DMS114 treated with DMSO at 0.1 percent for 48 hours (cell line): ENCODE results near the gene HADHB.
"Not testable (repeated sequence)": the region's sequence is repeated elsewhere in the genome, so short reads cannot be mapped to it uniquely, and the experiment has no call there.

Experiments
- DNase-seq: peaks from one replicate; lab custom pipeline; 2025; ENCODE audit not compliant: unreplicated experiment; lab: John Stamatoyannopoulos, UW

HADHB gene

DNA sequence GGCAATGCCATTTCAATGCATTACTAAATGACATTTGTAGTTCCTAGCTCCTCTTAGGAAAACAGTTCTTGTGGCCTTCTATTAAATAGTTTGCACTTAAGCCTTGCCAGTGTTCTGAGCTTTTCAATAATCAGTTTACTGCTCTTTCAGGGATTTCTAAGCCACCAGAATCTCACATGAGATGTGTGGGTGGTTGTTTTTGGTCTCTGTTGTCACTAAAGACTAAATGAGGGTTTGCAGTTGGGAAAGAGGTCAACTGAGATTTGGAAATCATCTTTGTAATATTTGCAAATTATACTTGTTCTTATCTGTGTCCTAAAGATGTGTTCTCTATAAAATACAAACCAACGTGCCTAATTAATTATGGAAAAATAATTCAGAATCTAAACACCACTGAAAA, 45.3 kb downstream of the HADHB start:
- no peak for DNase-seq

DNA sequence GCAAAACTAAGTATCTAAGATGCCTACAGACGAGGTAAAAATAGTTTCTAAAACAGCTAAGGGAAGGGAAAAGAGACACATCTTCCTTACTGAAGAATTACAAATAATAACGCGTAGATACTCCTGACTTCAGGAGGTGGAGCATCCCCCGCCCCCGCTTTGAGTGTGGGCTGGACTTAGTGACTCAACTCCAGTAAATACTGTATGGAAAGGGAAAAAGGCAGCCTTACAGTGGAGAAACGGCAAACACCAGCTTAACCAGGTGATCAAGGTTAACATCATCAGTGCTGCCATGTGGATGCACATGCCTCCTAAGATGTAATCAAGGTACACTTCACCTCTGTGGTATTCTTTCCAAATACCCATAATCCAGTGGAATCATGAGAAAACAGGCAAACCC, 47.9 kb downstream of the HADHB start:
- no peak for DNase-seq

DNA sequence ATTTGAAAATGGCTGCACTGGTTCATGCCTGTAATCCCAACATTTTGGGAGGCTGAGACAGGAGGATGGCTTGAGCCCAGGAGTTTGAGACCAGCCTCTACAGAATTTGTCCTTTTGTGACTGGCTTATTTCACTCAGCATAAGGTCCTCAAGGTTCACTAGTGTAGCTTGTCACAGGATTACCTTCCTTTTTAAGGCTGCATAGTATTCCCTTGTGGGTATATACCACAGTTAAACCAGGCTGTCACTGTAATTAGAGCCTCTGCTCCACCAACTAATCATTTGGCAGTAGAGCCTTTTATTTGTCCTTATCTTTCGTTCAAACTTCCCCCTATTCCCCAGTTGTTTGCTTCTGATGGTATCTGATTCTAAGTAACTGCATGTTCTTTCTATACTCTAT, 50.8 kb downstream of the HADHB start:
- no peak for DNase-seq

DNA sequence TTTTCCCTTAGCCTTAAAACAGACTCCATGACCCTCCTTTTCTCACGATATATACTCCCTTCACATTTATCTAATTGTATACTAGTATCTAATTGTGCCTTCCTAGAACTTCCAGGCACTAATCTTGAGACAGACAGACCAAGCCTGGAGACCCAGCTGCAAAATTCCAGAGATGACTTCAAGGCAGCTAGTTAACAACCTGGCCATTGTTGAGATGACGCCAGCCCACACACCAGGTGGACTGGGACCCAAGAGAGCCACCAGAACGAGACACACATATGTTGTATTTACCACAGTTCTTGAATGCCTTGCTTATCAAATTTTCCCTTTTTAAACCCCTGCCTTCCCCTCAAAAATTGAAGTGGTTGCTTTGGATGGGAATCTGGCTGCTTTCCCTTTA, 52.3 kb downstream of the HADHB start:
- no peak for DNase-seq

DNA sequence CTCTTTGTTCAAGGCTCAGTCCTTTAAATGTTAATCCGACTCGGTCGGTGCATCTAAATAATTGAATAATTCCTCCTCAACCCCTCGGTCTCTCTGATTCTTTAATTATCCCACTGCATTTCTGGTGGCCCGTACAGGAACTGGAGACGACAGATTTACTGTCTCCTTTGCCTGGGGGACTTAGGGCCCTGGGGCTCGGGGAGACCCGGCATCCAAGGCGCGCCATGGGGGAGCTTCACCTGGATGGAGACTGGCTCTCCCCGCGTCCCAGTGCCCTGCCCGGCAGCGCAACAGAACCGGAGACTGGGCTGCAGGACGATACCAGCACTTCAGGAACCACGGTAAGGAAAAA, 53.5 kb downstream of the HADHB start:
- DNase-seq: no peak

DNA sequence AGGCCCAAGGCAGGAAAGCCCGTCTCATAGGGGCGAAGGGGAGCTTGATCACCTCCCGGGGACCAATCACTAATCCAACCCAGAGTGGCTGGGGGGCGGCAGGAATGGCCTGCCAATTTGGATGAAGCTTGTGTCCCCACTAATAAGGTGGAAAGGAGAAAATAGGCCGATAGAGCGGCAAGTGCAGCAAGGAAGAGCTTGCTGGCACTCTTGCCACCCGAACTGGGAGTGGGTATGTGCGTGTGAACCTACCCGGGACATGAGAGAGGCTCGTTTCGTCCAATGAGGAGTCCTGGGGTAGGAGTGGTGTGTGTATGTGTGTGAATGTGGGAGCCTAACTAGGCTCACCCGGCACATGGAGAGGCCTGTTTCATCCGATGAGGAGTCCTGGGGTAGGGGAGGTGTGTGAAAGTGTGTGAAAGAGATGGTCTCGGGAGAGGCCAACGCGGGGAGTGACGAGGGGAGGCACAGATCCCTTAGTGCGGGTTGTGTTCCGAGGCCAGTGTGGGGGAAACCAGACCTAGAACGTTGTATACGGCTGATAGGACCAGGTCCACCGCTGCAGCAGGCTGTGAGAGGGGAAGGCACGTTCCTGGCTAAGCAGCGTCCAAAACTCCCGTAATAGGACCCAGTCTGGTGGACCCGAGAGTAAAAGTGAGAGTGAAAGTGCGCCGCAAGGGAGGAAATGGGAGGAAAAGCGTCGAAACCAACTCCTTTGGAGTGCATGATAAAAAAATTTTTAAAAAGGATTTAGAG, 54.1 kb downstream of the HADHB start:
- DNase-seq: no peak

DNA sequence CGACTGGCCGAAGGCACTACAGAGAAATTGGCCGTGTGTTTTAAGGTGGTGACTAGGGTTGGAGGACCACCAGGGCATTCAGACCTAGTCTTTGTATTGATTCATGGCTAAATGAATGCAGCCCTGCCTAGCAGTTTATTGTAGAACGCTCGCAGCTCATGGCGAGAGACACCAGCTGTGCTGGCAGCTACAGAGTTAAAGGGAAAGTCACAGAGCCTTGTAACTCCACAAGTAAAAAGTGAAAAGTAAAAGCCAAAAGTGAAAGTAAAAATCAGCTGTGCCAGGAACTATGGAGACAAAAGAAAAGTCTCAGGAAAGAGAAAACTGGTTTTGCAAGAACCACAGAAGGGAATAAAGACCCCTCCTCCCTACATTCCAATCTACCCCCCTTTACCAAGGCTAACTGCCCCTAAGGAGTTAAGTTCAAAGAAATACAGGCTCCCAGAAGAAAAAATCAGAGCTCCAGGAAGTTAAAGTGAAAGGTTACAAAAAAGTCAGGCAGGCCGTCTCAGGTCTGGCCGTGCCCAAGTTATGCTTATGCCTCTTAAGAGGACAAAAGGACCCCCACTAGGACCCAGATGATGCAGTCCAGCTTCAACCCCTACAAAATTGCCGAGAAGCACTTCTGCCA, 54.8 kb downstream of the HADHB start:
- no peak for DNase-seq

DNA sequence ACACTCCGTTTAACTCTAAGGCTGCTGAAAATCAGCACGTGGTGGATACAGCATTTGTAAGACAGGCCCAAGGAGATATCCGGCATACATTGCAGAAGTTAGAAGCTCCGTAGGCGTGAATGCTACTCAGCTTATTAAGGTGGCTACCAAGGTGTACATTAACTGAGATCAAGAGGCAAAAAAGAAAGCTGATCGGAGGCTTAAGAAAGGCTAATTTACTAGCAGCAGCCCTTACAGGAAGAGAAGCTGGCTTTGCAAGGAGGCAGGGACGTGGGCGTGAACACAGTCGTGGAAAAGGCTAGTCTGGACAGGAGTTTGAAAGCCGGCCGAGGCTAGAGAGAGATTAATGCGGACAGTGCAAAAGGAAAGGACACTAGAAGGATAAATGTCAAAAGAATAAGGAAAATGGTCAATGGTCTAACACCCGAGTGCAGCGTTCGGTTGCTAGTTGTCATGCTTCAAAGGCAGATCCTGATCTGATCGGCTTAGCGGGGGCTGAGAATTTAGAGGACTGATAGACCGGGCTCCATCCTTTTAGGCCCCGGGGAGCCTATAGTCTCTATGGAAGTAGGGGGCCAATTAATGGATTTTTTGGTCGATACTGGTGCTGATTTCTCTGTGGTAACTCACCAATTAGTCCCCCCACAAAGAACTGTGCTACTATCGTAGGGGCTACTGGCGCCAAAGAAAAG, 55.6 kb downstream of the HADHB start:
- DNase-seq: no peak

DNA sequence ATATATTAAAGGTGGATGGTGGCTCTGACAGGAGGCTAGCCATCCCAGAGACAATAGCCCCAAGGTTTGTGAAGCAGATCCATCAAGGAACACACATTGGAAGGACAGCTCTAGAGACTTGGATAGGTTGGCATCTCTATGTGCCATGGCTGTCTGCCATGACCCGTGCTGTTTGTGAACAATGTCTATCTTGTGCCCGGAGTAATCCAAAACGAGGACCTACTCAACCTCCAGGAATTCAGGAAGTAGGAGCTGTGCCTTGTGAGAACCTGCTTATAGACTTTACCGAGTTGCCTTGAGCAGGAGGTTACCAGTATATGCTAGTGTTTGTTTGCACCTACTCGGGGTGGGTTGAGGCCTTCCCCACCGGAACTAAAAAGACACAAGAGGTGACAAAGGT, 58.1 kb downstream of the HADHB start:
- DNase-seq: no peak

DNA sequence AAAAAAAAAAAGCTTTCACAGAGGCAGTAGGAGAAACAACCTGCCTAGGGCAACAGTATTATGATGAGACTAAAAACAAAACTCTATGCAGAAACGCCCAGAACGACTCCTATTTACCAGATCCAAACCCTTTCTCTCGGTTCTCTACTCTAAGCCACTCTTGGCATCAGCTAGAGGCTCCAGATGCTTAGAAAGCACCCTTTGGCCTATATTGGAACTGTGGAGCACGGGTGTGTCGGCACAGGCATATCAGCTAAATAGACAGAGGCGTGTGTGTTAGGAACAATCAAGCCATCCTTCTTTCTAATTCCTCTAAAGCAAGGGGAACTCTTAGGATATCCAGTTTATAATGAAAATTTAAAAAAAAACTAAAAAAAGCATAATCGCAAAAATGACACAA, 60.4 kb downstream of the HADHB start:
- not testable (repeated sequence) for DNase-seq

DNA sequence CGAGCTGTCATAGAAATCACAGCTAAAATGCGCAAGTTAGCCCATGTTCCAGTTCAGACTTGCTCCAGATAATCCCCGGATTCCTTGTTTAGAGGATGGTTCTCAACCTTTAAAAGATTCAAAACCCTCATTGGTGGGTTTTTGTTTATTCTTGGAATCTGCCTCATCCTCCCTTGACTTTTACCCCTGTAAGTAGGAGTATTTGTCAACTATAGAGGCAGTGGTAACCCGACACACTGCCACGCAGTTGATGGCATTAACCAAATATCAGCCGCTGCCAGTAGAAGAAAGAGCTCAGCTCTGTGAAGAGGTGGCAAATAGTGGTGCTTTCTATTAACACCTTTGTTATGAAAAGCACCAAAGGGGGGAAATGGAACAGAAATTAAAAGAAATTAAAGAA, 60.8 kb downstream of the HADHB start:
- no peak for DNase-seq

DNA sequence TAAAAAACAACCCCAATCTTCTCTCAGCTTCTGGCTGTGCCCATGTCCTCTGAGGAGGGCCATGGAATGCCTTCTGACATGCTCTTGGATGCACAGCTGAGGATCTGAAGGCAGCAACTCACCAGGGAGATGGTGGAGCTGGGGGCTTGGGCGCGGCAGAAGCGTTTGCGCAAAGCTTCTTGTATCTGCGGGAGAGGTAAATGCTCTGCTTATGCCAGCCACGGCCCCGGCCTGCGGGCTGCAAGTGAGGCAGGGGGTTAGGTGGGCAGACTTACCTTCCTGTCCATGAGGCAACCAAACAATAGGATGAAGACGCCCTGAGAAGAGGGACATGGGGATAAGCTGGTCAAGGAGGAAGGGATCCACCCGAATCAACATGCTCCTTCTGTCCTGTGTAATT, 65.2 kb downstream of the HADHB start:
- DNase-seq: no peak

DNA sequence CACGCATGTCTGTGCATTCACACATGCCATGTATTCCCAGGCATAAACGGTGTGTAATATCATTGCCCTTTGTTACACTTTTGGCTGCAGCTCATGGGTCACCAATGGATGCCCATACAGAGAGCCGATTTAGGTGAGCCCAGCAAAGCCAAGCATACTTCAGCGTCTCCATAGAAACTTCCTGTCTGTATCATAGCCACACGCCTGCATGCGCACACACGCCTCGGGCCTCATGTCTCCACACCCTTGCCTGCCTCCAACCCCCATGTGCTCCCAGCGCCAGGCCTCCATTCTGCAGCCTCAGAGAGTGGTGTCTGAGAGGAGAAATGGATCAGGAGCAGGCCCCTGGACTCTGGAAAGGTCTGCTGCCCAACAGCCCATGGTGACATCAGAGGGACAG, 67.7 kb downstream of the HADHB start:
- DNase-seq: no peak

DNA sequence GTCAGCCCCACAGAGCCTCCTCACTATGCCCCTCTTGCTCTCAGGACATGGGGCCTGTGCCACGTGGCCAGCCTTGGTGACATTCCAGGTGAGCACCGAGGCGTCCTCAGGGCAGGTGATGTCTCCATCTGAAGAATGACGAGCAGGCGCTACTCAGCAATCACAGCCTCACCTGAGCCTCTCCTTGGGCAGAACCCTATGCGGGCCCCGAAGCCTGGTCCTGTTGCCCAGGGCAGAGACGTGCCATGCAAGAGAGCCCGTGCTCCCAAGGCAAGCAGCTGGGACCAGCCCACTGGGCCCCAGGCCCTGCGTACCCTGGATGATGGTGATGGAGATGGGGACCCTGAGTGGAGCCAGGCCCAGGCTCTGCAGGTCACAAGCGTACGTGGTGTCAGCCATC, 68.7 kb downstream of the HADHB start:
- DNase-seq: no peak

DNA sequence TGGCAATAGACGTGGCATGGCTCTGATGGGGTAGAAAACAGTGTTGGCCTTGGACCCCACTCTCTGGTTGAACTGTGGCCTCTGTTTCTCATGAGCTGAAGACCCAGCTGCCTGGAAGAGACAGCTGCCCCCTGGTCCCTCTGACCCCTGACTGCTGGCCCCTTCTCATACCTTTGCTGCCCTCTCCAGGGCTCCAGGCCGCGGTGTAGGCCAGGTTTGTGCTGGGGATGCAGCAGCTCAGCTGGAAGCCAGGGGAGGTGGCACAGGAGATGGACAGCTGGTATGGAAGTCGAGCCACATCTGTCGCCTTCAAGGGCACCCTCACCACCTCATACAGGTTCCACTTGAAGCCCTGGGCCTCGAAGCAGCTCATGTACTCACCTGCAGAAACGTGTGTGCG, 69.5 kb downstream of the HADHB start:
- no peak for DNase-seq

DNA sequence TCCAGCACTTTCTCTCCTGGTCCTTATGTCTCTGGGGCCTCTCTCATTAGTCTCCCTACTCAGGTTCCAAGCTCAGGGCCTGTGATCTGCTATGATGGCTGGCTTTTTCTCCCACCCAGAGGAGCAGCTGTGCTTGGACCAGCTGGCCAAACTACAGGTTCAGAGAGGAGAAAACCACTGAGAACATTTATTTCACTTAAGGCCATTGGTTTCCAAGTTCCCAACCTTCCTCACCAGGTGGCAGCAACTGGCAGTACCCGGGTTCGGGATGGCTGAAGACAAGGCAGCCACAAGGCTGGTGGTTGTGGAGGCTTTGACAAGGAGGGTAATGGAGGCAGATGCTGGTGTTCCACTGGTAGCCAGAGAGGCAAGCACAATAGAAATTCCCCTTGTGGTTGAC, 71.3 kb downstream of the HADHB start:
- peak; percentile 6 for DNase-seq

DNA sequence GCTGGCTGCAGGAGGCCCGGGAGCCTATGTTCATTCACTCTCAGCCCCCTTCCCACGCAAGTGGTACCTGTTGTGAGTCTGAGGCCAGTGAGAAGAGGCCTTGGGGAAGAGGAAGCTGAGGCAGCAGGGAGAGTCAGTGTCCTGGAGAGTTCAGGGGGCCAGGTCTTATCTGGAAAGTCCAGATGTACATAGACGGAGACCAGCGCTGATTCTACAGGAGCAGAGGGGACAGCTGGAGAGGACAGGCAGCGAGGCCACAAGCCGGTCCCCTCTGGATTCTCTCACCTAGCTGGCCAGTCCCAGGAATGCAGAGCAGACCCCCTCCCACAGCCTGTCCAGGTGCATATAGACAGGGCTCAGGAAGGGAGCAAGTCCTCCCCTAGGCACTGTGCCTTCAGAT, 72.1 kb downstream of the HADHB start:
- DNase-seq: no peak

DNA sequence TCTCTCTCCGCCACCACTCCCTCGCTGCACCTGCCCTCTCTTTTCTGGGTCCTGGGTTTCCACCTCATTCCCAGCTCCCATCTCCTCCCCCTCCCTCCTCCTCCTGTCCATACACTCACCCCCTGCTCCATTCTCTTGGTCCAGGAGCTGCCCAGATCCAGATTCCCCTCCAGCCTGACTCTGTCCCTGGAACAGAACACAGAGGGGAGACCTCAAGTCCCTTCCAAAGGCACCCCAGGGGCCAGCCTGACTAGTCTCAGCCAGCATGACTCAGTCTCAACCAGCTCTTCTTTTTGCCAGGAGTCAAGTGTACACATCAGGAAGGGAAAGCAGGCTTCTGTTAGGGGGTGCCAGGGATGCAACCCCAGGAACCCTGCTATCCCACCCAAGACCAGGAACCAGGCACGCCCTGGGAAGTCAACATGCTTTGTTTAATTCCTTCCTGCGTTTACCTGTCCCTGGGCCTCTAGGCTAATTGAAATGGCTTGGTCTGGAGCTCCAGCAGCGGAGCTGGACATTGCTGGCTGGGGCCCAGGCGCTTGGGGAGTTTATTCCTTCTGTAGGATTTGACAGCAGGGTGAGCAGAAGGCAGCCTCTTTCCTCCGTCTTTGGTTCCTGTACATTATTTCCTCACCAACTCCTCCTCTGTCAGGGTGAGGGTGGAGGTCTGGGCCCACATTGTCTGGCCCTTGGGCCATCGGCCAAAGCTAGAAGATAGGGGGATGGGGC, 72.8 kb downstream of the HADHB start:
- no peak for DNase-seq

DNA sequence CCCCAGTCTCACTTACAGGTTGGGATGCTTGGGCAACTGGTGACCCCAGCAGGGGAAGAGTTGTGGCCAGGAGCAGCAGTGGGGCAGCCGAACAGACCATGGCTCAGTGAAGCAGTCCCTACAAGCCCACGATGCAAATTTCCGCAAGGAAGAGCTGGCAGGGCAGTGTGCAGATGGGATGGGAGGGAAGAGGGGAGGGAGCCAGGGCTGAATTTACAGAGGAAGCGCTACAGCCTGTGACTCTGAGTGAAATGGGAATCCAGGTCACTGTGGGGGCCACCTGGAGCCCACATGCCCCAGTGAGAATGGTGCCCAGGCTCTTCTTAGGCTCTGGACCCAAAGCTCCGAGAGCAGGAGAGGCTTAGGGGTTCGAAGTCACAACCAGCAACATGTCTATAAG, 74.2 kb downstream of the HADHB start:
- DNase-seq: no peak

DNA sequence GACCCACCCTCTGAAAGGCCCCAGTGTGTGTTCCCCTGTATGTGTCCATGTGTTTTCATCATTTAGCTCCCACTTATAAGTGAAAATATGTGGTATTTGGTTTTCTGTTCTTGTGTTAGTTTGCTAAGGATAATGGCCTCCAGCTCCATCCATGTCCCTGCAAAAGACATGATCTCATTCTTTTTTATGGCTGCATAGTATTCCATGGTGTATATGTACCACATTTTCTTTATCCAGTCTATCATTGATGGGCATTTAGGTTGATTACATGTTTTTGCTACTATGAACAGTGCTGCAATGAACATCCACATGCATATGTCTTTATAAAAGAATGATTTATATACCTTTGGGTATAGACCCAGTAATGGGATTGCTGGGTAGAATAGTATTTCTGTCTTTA, 79.7 kb downstream of the HADHB start:
- DNase-seq: not testable (repeated sequence)

DNA sequence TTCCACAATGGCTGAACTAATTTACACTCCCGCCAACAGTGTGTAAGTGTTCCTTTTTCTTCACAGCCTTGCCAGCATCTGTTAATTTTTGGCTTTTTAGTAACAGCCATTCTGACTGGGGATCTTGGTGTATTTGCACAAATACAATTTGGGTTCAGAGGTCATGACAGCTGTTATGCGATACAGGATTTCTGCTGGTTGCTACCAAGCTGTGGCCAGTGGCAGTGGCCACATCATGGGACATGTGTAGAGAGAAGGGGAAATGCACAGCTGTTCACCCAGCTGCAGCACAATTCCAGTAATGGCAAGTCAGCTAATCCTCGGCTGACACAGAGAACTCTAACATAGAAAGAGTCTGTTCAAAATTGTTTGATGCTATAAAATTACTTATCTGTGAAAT, 80.2 kb downstream of the HADHB start:
- DNase-seq: no peak

DNA sequence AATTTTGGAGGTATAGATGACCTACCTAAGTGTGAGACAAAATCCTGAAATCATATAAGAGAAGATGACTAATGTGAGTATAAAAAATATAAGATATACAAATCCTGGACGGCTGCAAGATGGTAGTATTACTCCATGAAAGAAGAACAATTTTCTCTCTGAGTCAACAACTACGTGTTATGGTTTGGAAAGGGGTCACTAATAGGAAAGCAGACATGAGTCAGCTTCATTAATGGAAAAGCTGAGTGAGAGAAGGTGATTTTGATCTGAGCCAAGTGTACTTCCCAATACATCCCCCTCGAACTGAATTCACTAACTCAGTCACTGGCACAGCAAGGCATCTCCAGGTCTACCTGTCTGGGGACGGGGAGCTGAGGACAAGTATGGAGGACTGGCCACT, 81.1 kb downstream of the HADHB start:
- DNase-seq: no peak
